CD4-positive, alpha-beta T cell treated with Interleukin-17A for 1 hour (primary cell): ENCODE data around the gene RBBP4.

Experiments
- DNase-seq: peaks from one replicate; pipeline ENCODE4 v3.0.0-alpha.2; 2020

Gene RBBP4

DNA sequence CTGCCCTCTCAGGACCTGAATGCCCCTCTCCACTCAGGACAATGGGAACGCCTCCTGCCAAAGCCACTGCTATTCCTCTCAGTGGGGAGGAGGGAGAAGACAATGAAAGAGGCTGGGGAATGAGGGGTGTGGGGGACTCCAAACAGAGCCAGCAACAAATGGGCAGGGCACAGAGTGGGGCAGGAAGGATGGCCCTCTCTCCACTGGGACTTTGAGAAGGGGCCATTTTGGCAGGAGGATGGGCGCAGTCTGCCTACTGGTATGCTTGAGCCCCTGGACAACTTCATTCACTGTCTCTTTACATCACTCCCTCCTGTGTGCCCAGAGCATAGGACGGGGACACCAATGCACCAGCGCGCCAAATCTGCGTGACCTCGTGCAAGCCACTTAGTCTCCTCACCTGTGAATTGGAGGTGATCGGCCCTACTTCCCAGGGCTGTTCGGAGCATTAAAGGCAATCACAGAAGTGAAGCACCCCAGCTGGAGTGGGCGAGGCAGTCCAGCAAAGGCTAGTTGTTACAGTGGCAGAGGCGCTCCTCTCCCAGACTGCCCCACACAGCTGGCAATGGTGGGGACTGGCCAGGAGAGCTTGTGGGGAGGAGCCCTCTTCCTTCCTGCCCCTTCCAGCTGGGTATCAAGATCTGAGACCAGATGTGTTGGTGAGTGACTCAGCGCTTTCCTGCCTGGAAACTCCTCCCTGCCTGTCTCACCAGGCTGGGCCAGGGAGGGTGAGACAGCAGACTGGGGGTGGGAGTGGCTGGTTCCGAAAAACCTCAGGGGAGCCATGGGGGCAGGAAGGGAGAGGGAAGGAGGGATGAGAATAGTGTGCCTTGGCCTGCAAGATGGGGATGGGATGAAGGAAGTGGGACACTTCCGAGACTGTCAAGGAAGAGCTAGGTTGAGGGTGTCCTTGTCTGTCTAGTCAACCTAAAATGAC, 73.9 kb downstream of the RBBP4 start:
- no peak for DNase-seq

DNA sequence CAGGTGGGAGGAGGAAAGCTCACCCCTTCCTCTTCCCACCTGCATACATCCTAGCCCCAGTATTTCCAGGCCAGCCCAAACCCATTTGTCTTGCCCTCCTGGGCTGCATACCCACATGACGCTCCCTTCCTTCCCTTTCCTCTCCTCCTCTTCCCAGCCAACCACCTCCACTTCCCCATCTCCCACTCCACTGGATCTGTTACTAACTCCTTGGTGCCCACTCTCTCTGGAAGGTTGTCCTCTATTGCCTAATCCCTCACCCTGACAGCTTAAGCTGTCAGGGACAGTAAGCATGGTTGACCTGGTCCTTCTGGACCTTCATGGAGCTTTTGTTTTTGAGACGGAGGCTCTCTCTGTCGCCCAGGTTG, 74.6 kb downstream of the RBBP4 start:
- no peak for DNase-seq

DNA sequence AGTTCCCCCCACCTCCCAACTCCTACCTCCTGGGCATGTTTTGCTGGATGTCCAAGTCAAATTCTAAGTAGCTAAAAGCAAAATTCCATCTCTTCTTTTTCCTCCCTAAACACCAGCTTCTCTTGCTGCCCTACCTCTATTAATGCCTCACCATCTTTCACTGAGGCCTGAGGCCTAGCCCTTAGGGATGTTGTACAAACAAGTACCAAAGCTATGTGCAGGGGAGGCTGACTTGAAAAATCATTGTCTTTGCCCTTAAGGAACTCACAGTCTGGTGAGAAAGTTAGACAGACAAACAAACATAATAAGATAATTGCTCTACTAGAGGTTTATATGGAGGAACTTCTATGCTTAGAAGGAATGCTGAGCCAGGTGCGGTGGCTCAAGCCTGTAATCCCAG, 76.9 kb downstream of the RBBP4 start:
- DNase-seq, result no peak

DNA sequence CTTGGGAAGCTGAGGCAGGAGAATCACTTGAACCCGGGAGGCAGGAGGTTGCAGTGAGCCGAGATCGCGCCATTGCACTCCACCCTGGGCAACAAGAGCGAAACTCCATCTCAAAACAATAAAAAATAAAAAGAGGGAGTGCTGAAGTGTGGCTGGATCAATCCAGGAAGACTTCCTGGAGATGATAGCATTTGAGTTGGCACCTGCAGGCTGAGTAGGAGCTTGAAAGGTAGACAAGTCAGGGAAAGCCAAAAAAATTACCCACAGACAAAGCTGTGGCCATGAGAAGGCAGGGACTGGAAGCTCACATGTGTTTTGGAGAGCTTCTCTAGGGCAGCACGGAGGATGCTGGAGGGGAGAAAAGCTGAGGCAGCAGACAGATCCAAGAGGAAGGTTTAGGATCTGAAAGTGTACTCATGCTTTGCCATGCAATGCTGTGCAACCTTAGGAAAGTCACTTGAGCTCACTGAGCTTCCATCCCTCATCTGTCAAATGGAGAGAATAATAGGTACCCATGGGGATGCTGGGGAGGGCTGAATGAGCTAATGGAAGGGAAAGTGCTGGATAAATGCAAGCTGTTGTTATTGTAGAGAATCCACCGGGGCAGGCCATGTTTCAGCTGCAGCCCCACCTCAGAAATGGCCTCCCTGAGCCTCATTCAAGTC, 77.5 kb downstream of the RBBP4 start:
- DNase-seq, result no peak

DNA sequence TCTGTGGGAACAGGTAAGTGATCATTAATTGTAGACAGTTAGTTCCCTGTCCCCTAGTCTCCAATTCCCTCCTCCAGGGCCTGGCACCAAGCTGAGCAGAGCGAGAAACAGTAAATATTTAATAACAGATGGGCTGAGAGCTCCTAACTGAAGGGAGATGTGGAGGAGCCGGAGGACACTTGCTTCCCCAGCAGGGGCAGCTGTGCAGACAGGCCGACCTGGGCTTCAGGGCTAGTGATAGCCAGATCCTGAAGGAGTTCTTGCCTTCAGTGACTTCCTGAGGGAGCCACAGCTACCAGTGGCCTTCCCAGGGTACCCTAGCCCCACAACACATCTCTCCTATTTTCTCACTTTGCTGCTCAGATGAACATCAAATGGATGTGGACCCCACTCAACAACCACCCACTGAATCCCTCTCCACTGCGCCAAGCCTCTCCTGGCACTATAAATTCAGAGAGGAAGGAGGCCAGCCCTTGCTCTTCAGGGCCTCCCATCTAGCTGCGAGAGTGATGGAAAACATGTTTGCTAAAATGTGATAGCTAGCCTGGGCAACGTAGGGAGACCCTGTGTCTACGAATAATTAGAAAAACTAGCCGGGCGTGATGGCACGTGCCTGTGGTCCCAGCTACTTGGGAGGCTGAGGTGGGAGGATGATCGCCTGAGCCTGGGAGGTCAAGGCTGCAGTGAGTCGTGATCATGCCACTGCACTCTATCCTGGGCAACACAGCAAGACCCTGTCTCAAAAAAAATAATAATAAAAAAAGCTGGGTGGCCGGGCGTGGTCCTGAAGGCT, 78.4 kb downstream of the RBBP4 start:
- no peak for DNase-seq

DNA sequence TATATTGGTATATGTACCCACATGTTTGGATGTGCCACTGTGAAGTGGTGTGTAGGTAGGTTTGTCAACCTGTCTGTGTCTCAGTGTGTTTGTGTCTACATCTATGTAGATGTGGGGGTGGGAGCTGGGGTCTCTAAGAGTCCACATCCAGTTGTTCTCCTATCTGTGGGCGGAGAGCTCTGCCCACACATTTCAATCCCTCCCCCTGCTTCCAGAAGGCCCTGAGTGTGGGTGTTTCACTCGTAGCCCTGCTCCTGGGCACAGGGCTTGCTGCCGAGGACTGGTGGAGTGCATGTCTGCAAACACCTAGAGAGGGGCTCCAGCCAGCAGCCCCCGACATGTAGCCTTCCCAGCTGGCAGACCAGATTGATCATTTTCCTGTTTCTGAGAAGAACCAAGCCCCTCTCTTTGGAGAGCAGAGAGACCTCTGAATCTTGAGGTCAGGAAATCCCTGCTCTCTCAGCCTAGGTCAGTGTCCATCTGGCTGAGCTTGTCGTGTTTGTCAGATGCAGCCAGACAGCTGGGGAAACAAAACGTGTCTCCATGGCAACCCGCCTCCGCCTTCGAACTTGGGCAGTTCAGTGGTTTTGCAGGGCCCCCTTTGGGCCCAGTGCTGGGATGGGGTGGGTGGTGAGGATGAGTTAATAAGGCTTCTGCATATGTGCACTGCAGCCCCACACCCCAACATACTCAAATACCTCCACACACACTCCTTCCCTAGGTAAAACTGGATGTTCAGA, 82.7 kb downstream of the RBBP4 start:
- DNase-seq, result no peak
